WI38 (cell line): ENCODE results near the gene DCAF8.

ENCODE experiments used
- H3K4me3 ChIP-seq: 2 replicates; pipeline ENCODE4 v1.5.1; 2011; ENCODE audit warnings: low read depth, mild to moderate bottlenecking, control low read depth, low read length
- CTCF ChIP-seq: IDR thresholded peaks from 2 replicates; pipeline ENCODE4 v1.5.1; 2012; ENCODE audit warnings: low read depth, mild to moderate bottlenecking, control low read depth, low read length

Gene DCAF8

GRCh38 chr1:160207771-160208556, 54.4 kb downstream of the DCAF8 start:
- peak overlapping the region; percentile 17; the same call in 1 of the 2 replicates for H3K4me3 ChIP-seq
- TF ChIP-seq CTCF = no peak

- peak overlapping the region; percentile 96 for H3K4me3 ChIP-seq
- TF ChIP-seq CTCF = no peak
Measured at GRCh38 chr1:160207118-160207650, 55.2 kb downstream of the DCAF8 start.

GRCh38 chr1:160206421-160207117, 55.8 kb downstream of the DCAF8 start:
- peak overlapping the region; percentile 96 for H3K4me3 ChIP-seq
- TF ChIP-seq CTCF = no peak

GRCh38 chr1:160206036-160206389, 56.3 kb downstream of the DCAF8 start:
- peak overlapping the region; percentile 96 for H3K4me3 ChIP-seq
- TF ChIP-seq CTCF = no peak

GRCh38 chr1:160205242-160206035, 56.9 kb downstream of the DCAF8 start, which contains the start of gene PEA15:
PEA15 (plus strand) TSS chr1:160205384; CDS start chr1:160211545, 6,161 bp downstream.
- TF ChIP-seq CTCF = no peak
- peak within 1 kb of the TSS; percentile 96 for H3K4me3 ChIP-seq

GRCh38 chr1:160204526-160205241, 57.7 kb downstream of the DCAF8 start:
- no peak for TF ChIP-seq CTCF
- H3K4me3 ChIP-seq = peak overlapping the region; percentile 49
